Fibroblast of pulmonary artery (primary cell): Measurements from ENCODE around the gene SLIT1.

ENCODE experiments used
- DNase-seq: peaks from one replicate; pipeline ENCODE4 v3.0.0-alpha.2; 2010; ENCODE audit warnings: low read depth
- H3K4me3 ChIP-seq: replicated peaks from 2 replicates; pipeline ENCODE4 v1.5.1; 2011; ENCODE audit warnings: low read depth, mild to moderate bottlenecking, control low read depth, low read length, moderate library complexity
- CTCF ChIP-seq: IDR thresholded peaks from 2 replicates; pipeline ENCODE4 v1.5.1; 2011; ENCODE audit warnings: mild to moderate bottlenecking, control low read depth, low read length, inconsistent platforms; ENCODE audit errors: missing control alignments

Gene SLIT1

DNA sequence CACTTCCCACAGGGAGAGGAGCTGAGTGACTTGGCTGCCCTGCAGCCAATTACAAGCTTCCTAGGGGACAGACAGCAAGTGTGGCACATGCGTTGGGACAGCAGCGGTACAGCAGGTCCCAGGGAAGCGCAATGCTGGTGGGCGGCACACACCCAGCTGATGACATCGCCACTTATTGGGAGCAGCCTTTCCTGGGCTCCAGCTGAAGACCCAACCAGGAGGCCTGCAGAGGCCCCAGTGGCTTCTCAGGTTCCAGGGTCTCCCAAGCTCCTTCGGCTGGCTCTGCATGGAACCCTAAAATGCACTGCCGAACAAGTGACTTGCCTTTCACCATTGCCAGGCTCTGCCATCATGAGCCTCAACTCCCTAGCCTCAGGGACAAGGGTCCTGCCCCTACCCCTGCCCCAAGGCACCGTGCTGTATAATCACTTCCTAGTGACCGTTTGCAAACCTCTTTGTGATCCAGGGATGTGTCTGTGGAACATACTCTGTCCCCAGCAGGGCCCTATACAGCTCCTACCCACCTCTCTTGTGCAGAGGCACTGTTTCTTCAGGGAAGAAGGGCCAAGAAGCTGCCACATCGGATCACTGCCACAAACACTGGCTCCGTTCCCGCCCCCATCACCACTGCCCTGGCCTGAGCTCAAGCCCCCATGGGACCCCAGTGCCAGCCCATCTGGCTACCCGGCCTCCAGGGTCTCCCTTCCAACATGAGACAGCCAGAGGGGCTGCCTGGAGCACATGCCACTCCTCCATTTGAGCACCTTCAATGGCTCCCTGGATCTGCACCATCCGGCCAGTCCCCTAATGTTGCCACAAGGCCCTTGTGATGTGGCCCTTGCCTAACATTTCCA, 19.3 kb upstream of the SLIT1 start:
- TF ChIP-seq CTCF, result no peak
- no peak for DNase-seq

DNA sequence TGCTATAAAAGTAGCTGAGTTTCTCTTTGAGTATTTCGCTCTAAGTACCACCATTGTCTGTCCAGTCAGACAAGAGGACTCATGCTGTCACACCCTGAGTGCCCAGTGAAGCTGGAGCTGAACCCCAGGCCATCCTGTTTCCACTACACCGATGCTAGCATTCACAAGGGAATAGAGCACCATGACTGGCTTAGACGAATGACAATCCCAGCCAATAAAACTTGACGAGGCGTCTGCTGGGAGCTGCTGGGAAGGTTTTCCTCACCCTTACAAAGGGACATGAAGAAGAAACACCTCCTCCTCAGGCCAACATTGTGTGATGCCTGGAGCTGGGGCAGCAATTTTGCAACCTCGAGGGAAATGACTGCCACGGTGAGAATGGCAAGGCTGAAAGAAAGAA, 17.5 kb upstream of the SLIT1 start:
- DNase-seq, result no peak
- H3K4me3 ChIP-seq, result no peak overlapping the region
- TF ChIP-seq CTCF, result no peak

More for the DNA sequence above, 19.3 kb upstream of the SLIT1 start:
- no peak overlapping the region for H3K4me3 ChIP-seq

GRCh38 chr10:97200616-97201015, 14.9 kb upstream of the SLIT1 start:
- no peak for TF ChIP-seq CTCF
- DNase-seq, result no peak
- H3K4me3 ChIP-seq, result no peak overlapping the region

DNA sequence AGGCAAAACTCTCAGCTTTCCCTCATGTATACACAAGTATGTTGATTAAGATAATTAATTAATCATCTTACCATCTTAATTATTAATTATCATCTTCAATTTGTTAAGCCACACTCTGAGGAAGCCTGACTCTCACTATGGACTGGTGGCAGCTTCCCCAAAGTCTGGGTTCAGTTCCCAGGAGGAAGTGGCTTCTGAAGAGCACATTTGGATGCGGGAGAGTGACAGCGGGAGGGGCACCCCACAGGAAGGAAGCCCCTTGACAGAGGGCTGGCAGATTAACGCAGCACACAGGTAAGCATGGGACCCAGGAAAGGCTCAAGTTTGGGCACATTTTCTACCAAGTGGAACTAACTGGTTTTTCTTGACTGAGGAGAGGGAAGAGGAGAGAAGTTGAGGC, 13.4 kb upstream of the SLIT1 start:
- no peak for DNase-seq
- H3K4me3 ChIP-seq, result no peak overlapping the region
- no peak for TF ChIP-seq CTCF

- H3K4me3 ChIP-seq, result no peak overlapping the region
- TF ChIP-seq CTCF, result no peak
- DNase-seq, result no peak
These were observed 11.3 kb upstream of the SLIT1 start for GRCh38 chr10:97197030-97197500.

DNA sequence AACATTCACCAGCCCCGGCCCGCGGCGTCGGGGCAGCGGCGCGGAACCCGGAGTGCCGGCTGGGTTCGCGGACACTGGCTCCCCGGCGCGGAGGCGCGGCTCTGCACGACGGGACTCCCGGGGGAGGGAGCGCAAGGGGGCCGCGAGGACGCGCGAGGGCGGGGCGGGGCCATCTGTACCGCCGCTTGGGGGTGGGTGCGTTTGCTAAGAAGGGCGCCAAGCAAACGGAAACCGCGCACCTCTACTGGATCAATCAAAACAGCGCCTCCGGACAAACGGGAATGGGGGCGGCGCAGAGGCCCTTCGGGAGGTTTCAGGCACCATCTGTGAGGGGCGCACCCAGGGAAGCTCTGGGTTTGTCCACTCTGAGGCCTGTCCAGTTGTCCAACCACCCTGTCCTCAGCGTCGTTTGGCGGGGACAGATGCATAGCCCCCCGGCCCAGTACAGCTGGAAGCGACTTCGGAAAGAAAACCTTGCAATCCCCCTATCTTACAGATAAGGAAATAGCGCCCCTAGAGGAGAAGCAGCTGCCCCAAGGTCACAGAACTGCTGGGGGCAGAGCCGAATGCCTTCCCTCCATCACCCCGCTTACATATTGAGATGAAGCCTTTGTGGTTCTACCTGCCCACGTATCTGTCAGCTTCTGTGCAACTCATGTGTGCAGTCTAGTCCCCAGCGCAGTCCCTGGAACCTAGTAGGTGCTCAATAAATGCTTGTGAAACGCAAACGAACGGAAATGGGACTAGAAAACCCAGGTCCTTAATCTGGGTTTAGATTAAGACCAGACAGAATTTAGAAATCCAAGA, 10.7 kb upstream of the SLIT1 start:
- TF ChIP-seq CTCF, result peak; percentile 70
- peak; percentile 46 for DNase-seq
- peak overlapping the region; percentile 51 for H3K4me3 ChIP-seq
